ENCODE results near the gene GRAMD1B.

Gene GRAMD1B

DNA sequence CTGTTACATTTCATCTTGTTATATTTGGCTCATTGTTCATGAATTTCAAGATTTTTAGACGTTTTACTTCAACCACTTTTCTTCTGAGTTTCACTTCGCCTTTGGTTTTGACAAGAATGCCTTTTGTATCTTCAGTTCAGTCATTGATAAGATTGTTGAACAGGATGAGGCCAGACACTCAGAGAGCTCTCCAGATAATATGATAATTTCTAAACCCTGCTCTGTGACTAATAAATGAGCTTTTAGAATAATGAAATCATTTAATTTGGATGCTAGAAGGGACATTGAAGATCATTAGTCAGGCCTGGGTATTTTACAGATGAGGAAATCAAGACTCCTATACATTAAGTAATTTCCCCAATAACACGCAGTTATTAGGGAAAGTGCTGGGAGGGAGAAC, 37.2 kb upstream of the GRAMD1B start:
- TF ChIP-seq MYC (IDR thresholded peaks at IDR 0.05; ENCODE audit: low read depth, low read length), result no peak
- TF ChIP-seq POLR2A (IDR thresholded peaks at IDR 0.05; ENCODE audit: extremely low read depth, insufficient read length), result no peak
- TF ChIP-seq, protein P1, sequence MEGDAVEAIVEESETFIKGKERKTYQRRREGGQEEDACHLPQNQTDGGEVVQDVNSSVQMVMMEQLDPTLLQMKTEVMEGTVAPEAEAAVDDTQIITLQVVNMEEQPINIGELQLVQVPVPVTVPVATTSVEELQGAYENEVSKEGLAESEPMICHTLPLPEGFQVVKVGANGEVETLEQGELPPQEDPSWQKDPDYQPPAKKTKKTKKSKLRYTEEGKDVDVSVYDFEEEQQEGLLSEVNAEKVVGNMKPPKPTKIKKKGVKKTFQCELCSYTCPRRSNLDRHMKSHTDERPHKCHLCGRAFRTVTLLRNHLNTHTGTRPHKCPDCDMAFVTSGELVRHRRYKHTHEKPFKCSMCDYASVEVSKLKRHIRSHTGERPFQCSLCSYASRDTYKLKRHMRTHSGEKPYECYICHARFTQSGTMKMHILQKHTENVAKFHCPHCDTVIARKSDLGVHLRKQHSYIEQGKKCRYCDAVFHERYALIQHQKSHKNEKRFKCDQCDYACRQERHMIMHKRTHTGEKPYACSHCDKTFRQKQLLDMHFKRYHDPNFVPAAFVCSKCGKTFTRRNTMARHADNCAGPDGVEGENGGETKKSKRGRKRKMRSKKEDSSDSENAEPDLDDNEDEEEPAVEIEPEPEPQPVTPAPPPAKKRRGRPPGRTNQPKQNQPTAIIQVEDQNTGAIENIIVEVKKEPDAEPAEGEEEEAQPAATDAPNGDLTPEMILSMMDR (IDR thresholded peaks at IDR 0.05; ENCODE audit: low read depth, low read length), result no peak
- TF ChIP-seq, protein P2, sequence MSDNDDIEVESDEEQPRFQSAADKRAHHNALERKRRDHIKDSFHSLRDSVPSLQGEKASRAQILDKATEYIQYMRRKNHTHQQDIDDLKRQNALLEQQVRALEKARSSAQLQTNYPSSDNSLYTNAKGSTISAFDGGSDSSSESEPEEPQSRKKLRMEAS (IDR thresholded peaks at IDR 0.05; ENCODE audit: low read depth, low read length), result no peak
- DNase-seq (ENCODE audit: low read depth), result no peak
- H3K4me3 ChIP-seq (ENCODE audit: low read depth, low read length), result no peak overlapping the region

DNA sequence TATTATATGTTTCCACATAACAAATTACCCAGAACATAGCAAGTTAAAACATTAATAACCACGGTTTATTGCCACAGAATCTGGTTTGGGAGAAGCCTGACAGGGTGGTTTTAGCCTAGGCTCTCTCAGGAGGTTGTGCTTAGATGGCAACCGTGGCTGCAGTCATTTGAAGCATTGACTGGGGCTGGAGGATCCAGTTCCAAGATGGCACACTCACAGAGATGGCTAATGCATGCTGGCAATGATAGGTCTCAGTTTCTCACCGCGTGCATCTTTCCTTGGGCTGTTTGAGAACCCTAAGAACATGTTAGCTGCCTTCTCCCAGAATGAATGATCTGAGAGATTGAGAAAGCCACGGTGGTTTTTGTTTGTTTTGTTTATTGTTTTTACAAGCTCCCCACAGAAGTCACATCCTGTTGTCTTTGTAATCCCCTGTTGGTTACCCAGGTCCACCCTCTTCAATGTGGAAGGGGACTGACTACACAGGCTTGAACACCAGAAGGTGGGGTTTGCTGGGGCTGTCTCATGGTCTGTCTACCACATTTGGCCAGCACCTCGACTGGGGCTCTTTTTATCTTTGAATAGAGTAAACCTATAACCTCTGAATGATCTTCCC, 36.6 kb upstream of the GRAMD1B start:
- no peak overlapping the region for H3K4me3 ChIP-seq (ENCODE audit: low read depth, low read length)
- no peak for DNase-seq (ENCODE audit: low read depth)
- TF ChIP-seq, protein P1 (IDR thresholded peaks at IDR 0.05; ENCODE audit: low read depth, low read length), result no peak
- TF ChIP-seq, protein P2 (IDR thresholded peaks at IDR 0.05; ENCODE audit: low read depth, low read length), result no peak
- TF ChIP-seq POLR2A (IDR thresholded peaks at IDR 0.05; ENCODE audit: extremely low read depth, insufficient read length) (no peak), MYC (IDR thresholded peaks at IDR 0.05; ENCODE audit: low read depth, low read length) (no peak)

DNA sequence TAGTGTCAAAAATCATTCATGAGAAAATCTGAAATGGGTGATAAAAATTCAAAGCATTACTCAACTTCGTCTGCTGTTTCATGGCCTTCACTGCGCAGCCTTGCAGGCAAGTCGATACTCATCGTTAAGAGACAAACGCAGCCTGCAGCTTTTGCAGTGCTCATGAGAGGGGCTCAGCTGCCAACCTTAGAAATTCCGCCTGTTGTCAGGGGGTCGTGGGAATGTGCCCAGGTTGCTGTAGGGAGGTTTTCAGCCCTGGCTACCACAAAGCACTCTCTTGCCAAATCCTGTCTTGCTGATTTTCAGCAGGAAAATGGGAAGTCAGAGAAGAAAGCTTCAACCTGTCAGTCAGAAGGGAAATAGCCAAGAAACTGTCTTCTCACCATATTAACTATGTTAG, 25.4 kb upstream of the GRAMD1B start:
- H3K4me3 ChIP-seq (ENCODE audit: low read depth, low read length), result no peak overlapping the region
- TF ChIP-seq POLR2A (IDR thresholded peaks at IDR 0.05; ENCODE audit: extremely low read depth, insufficient read length) (no peak), MYC (IDR thresholded peaks at IDR 0.05; ENCODE audit: low read depth, low read length) (no peak)
- TF ChIP-seq, protein P1 (IDR thresholded peaks at IDR 0.05; ENCODE audit: low read depth, low read length), result no peak
- TF ChIP-seq, protein P2 (IDR thresholded peaks at IDR 0.05; ENCODE audit: low read depth, low read length), result no peak
- DNase-seq (ENCODE audit: low read depth), result peak; percentile 40

DNA sequence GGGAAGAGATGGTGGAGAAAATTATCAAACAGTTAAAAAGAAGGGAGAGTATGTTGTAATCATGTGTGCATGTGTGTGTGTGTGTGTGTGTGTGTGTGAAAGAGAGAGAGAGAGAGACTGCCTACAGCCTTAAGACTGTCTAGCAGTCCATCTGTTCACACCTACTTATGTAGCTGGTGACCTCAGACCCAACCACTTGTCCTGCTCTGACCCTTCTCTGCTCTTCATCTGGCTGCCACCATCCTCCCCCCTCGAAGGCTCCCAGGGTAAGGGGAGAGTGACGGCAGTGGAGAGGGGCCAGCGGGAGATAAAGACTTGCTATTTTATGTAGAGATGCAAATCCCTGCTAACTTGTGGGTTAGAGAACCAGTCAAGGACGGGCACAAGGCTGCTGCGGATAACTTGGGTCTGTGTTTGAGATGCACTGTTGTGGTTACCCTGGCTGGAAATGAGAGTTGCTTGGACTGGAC, 24.9 kb upstream of the GRAMD1B start:
- no peak for TF ChIP-seq MYC (IDR thresholded peaks at IDR 0.05; ENCODE audit: low read depth, low read length)
- no peak for TF ChIP-seq POLR2A (IDR thresholded peaks at IDR 0.05; ENCODE audit: extremely low read depth, insufficient read length)
- TF ChIP-seq, protein P2 (IDR thresholded peaks at IDR 0.05; ENCODE audit: low read depth, low read length), result no peak
- TF ChIP-seq, protein P1 (IDR thresholded peaks at IDR 0.05; ENCODE audit: low read depth, low read length), result no peak
- DNase-seq (ENCODE audit: low read depth), result no peak
- H3K4me3 ChIP-seq (ENCODE audit: low read depth, low read length), result no peak overlapping the region

DNA sequence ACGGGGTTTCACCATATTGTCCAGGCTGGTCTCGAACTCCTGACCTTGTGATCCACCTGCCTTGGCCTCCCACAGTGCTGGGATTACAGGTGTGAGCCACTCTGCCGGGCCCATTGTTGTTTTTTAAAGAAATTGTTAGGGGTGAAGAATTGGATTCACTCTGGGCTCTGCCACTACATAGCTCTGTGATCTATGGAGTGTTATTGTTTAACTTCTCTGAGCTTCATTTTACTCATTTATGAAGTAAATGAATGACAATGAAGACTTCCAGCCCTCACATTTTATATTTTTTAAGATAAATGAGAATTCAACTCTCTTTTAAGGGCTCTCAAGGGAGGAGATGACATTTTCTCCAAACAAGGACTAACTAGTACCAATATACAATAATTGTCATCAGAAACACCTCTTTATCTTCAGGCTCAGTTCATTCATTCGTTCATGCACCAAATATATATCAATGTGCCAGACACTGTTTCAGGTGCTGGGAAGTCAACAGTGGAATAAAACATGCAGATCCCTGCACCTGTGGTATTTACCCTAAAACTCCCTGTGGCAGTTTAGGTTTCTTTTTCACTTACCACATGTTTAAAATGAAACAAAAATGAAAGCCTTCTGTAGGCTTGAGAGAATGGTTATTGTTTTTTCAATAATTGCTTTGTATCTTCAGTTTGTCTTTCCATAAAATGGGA, 23.5 kb upstream of the GRAMD1B start:
- TF ChIP-seq MYC (IDR thresholded peaks at IDR 0.05; ENCODE audit: low read depth, low read length) (no peak), POLR2A (IDR thresholded peaks at IDR 0.05; ENCODE audit: extremely low read depth, insufficient read length) (no peak)
- TF ChIP-seq, protein P2 (IDR thresholded peaks at IDR 0.05; ENCODE audit: low read depth, low read length), result no peak
- TF ChIP-seq, protein P1 (IDR thresholded peaks at IDR 0.05; ENCODE audit: low read depth, low read length), result no peak
- DNase-seq (ENCODE audit: low read depth), result no peak
- no peak overlapping the region for H3K4me3 ChIP-seq (ENCODE audit: low read depth, low read length)
